ENCODE data around the gene REEP6.
"Not testable (repeated sequence)": the region's sequence is repeated elsewhere in the genome, so short reads cannot be mapped to it uniquely, and the experiment has no call there.

Gene REEP6

GRCh38 chr19:1526066-1526778, 35.2 kb downstream of the REEP6 start:
- no peak for DNase-seq

- DNase-seq: no peak
Observed at GRCh38 chr19:1526979-1527649, 36.1 kb downstream of the REEP6 start.

GRCh38 chr19:1527650-1528309, 36.8 kb downstream of the REEP6 start:
- no peak for DNase-seq

GRCh38 chr19:1528596-1529429, 37.8 kb downstream of the REEP6 start:
- DNase-seq: no peak

- DNase-seq: no peak
Observed at GRCh38 chr19:1529430-1529816, 38.4 kb downstream of the REEP6 start.

GRCh38 chr19:1530856-1531255, 39.9 kb downstream of the REEP6 start:
- DNase-seq: not testable (repeated sequence)

GRCh38 chr19:1531587-1531986, 40.6 kb downstream of the REEP6 start:
- DNase-seq: no peak

GRCh38 chr19:1532003-1532402, 41.0 kb downstream of the REEP6 start:
- no peak for DNase-seq

- DNase-seq: no peak
Observed at GRCh38 chr19:1533510-1534150, 42.6 kb downstream of the REEP6 start.

GRCh38 chr19:1534972-1535371, 44.0 kb downstream of the REEP6 start:
- no peak for DNase-seq

- not testable (repeated sequence) for DNase-seq
Observed at GRCh38 chr19:1535699-1536098, 44.7 kb downstream of the REEP6 start.

- DNase-seq: no peak
Observed at GRCh38 chr19:1538978-1539377, 48.0 kb downstream of the REEP6 start.

GRCh38 chr19:1539749-1540148, 48.8 kb downstream of the REEP6 start:
- not testable (repeated sequence) for DNase-seq

- DNase-seq: no peak
Observed at GRCh38 chr19:1540365-1540925, 49.5 kb downstream of the REEP6 start.

Data from DMS79 (cell line).